Neural progenitor cell (in vitro differentiated cells): Measurements from ENCODE around the gene TNFRSF13B.

Source experiments
- CTCF ChIP-seq: fragments of 200-600 bp; sonication (generic); IDR thresholded peaks from 2 replicates; pipeline ENCODE4 v1.5.1; 2017; ENCODE audit warnings: antibody characterized with exemption, mild to moderate bottlenecking
- EZH2 ChIP-seq: fragments of 200-600 bp; sonication (generic); IDR thresholded peaks from 2 replicates; pipeline ENCODE4 v1.6.1; 2017; ENCODE audit warnings: antibody characterized with exemption, mild to moderate bottlenecking, moderate library complexity

GRCh38 chr17:17004251-17004996 lies 32.5 kb upstream of the TNFRSF13B start:
- no peak for TF ChIP-seq CTCF
- no peak for TF ChIP-seq EZH2
